Dermis blood vessel endothelial cell (primary cell): Measurements from ENCODE around the gene DUSP18. TPM values are rescaled to one million over a fixed set of nuclear protein-coding genes. Genes with fewer than 3 reads are reported as not detected.
"Not testable (repeated sequence)": the region's sequence is repeated elsewhere in the genome, so short reads cannot be mapped to it uniquely, and the experiment has no call there.

Source experiments
- DNase-seq: peaks from one replicate; pipeline ENCODE4 v3.0.0; 2010
- total RNA-seq: library from RNA; depleted of rRNA; stranded (reverse); fragments of >200 nt; gene quantifications from 2 replicates; pipeline ENCODE4 v1.2.3, GENCODE V29; 2014

DUSP18 gene
- 14.0 and 15.4 TPM in 2 replicates for total RNA-seq

DNA sequence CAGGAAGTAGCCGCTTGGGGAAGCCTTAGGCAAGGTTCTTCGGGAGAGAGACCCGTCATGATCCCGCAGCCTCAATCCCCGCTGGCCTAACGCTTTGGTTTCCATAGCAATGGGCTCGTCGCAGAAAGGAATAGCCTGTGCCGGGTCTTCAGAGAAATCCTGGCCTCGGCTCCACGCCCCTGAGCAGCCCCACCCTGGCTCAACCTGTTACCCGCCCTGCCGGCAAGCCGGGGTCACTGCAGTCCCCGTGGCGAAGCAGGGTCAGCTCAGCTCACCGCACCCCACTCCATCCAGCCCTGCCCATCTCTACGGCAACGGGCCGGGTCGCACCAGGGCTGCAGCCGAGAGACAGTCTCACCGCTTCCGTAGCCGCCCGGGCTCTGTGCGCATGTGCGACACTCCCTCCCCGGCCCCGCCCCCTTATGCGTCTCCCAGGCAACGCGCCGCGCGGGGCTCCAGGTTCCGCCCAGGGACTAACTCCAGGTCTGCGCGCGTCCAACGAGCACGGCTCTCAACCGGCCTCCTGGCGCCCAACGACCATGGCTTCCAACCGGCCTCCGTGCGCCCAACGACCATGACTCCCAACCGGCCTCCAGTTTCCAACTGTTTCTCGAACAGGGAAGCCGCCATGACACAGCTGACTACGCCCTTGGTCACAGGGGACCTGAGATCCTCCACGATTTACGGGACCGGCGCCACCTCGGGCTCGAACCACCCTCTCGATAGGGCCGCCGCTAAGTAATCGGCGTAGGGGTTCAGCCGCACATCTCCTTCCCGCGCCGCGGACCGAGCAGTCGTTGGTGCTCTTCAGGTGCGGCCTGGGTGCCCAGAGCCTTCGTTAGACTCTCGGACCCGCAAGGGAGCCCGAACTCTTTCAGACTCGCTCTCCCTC lies at the start of gene DUSP18:
DUSP18 (minus strand) TSS at position 382 of the 892 bp plus-strand sequence. CDS start 3,872 bp downstream, outside the sequence.
- peak; percentile 93 for DNase-seq

DNA sequence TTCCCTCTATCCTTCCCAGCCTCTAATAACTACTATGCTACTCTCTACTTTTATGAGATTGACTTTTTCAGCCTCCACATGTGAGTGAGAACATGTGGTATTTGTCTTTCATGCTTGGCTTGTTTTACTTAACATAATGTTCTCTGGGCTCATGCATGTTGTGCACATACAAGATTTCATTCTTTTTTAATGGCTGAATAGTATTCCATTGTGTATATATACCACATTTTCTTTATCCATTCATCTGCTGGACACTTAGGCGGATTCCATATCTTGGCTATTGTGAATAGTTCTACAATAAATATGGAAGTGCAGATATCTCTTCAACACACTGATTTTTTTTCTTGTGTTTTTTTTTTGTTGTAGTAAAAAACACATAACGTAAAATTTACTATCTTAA lies 46.4 kb upstream of the DUSP18 start:
- no peak for DNase-seq

DNA sequence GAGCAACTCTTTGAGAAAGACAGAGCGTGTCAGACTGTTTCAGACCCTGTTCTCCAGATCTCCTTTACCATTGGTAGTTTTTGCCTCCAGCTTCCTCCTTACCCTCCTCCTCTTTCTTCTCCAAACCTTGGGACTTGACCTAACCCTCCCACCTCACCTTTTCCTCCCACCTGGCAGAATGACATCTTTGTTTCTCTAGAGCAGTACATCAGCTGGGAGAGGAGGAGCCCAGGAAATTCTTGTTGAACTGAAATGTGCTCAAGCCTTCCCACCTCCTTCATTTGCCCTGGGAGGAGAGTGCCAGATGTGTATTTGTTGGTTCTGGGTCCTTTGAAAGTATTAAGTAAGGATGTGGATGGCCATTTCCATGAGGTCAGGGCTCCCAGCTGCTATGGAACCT lies 44.4 kb upstream of the DUSP18 start:
- no peak for DNase-seq

DNA sequence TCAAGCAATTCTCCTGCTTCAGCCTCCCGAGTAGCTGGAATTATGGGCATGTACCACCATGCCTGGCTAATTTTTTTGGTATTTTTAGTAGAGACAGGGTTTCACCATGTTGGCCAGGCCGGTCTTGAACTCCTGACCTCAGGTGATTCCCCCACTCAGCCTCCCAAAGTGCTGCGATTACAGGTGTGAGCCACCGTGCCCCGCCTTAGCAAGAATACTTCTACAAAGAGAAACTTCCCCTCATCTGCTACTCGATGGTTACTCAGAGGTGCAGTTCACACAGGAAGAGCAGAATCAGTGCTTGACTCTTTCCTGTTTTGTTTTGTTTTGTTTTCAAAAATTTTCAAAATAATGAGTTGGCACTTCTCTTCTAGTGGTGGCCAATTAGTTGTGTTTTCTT lies 42.3 kb upstream of the DUSP18 start:
- peak; percentile 54 for DNase-seq

DNA sequence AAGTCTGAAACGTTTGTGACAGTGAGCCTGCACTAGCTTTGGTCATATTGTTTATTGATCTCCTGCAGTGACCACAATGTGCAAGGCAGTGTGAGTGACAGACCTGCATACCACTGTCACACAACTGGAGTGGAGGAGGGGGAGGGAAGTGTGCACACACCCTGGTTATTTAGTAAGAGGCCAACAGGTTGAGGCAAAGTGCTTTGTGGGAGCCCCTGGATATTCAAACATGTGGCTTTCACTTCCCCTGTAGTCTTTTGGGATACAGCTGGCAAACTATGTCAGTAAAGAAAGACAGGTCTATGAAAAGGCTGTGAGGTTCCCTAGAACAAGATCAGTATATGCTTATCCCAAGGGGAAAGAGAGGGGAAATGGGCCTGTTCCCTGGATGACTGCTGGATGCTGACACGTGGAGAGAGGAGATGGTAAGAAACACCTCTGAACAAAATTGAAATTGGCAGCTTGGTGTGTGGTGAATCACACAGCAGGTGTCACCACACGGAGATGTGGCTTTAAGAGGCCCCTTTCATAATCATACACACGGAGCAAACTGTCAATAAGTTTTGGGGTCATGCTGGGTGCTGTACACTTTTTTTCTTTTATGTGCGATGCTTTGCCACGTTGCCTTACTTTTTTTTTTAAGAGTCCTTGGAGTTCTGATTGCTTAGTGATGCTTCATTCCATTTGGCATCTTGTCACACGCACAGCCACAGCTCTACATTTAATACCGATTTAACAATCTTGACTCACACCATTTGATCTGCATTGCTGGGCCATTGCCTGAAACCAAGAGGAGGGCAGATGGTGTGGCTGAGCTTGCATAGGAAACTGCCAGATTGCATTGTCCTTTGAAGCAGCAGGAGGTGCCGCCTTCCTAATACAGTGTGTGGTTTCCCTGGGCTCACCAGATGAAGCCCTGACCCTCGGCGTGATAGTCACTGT lies 38.3 kb upstream of the DUSP18 start:
- no peak for DNase-seq

DNA sequence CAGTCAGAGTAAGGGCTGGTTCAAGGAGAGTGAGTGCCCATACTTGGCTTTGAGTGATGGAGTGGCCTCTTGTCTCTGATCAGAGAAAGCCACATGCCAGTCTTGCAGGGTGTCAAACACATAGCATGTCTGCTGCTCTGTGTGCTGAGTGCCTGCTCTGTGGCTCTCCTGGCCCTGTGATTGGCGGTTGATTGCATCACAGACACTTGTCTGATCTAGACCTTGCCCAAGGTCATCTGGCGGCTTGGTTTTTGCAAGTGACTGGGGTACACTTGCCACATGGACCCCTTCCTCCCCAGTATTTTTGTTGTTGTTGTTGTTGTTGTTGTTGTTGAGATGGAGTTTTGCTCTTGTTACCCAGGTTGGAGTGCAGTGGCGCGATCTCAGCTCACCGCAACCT lies 37.3 kb upstream of the DUSP18 start:
- no peak for DNase-seq

DNA sequence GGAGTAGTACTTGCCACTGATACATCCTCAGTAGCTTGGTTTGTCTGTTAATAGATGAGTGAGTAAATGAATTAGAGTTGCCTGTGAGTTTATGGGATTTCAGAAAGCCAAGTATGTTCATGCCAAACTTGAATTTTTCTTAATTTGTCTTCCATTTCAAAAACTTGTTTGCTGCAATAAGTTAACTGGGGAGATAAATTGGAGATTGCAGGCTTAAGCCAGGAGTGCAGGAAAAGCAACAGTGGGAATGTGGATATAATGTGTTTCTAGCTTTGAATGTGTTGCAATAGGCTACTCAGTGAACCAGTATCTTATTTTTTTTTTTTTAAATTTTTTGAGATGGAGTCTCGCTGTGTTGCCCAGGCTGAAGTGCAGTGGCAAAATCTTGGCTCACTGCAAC lies 35.2 kb upstream of the DUSP18 start:
- DNase-seq: no peak

DNA sequence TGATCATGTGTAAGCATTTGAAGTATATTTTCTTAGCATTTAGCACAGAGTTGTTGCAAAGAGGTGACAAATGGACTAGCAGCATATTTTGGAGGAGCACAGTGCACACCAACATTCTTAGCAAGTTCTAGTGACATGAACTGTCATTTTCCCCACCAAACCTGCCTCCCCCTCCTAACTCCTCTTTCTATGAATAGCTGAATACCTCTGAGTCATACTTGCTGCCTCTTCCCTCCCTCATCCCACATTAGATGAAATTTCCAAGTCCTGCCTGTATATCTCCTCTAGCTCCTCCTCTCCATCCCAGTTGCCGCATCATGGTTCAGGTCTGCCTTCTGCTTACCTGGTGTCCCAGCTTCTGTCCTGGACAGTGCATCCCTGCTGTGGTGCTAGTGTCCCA lies 34.2 kb upstream of the DUSP18 start:
- DNase-seq: no peak

DNA sequence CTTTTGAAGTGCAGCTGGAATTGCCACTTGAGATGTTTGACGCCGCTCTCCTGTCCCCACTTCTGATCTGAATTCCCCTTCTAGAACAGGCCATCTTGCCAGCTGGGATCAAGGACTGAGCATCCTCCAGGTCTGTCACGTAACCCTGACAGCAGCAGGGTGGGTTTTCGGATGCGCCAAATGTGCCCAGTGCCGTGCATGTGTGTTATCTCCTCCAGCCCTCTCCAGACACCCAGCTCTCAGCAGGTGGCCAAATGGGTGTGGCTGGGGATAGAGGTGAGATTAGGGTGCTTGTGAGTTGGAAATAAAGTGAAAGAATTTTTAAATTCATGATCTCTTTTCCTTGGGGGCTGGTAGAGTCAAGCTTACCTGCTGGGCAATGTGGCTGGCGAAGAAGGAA lies 30.3 kb upstream of the DUSP18 start:
- DNase-seq: no peak

DNA sequence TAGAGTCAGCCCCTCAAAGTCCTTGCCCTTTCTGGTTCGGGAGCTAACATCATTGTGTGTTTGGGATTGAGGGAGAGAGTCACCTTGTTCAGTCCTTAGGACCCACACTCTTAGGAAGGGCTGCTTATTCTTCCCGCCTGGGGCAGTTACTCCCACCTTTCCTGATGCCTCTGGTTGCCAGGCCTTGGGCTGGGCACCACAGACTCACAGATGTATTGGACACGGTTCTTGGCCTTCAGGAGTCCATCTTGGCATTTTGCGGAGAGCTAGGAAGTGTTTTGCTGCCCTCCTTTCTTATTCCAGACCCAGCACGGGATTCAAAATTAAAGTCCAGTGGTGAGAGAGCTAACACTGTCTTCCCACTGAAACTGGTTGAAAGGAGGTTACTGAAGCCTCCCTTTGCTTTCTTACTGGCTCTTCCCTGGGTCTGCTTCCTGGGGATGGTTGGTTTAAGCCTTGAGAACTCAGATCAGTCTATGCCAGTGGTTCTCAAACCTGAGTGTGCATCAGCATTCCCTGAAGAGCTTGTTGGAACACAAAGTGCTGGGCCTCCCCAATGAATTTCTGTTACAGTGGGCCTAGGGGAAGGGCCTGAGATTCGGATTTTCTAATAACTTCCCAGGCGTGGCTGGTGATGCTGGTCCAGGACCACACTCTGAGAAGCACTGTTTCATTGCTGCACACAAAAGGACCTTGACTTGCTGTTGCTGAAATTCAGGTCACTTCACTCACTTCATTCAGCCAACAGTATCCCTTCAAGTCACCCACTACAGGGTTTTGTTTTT lies 28.4 kb upstream of the DUSP18 start:
- DNase-seq: no peak

DNA sequence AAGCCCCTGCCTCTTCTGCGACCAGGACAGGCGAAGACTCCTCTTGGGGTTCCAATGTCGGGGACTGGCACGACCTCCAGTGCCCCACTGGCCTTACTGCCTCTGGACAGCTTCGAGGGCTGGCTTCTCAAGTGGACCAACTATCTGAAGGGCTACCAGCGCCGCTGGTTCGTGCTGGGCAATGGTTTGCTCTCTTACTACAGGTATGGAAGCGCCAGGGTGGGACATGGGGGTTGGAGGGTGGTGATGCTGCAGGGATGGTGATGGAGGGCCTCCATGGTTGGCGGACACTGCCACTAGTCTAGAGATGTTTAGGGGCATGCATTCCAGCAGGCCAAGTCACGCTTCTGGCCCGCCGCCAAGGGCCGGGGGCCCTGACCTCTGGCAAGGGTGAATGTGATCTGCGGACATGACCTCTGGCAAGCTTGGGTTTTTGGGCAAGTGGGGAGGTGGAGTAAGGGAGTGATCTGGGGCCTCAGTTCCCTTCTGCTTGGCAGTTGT lies 27.7 kb upstream of the DUSP18 start:
- DNase-seq: no peak

DNA sequence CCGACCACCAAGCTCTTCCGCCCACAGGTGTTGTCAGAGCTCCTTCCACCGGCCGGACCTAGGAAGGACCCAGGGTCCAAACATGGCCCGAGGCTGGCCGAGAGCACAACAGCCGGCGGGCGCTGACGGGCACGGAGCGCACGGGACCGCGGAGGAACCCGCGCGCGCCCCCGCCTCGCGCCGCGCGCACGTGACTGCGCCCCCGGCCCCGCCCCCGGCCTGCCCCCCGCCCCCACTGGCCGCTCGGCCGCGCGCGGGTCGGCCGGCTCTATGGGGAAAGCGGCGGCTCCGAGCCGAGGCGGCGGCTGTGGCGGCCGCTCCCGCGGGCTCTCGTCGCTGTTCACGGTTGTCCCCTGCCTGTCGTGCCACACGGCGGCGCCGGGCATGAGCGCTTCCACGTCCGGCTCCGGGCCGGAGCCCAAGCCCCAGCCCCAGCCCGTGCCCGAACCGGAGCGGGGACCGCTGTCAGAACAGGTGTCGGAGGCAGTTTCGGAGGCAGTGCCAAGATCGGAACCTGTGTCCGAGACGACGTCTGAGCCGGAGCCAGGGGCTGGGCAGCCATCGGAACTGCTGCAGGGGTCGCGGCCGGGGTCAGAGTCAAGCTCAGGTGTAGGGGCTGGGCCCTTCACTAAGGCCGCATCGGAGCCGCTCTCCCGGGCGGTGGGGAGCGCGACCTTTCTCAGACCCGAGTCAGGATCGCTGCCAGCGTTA lies 27.1 kb upstream of the DUSP18 start, which contains the start of gene OSBP2:
OSBP2 (plus strand) TSS at position 235 of the 711 bp plus-strand sequence; CDS start at position 271, 36 bp downstream.
- DNase-seq: peak; percentile 55

DNA sequence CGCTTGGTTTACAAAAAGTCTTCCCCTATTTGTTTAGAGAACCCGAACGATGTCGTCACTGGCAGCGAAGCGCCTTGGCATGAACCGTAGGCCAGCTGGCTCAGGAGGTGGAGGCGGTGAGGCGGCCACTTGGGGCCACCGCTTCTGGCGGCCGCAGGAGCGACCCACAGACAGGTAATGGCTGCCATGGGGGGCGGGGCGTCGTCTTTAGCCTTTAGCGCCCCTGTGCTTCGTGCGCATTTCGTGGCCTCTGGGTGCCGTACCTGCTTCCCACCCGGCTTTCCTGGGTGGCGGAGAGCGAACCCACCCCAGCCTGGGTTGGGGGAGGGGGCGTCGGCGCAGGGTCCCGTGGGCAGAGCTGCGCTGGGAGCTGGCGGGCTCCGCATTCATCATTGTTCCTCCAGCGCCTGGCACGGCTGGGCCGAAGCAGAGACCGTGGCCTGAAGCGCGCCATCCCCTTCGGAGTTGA lies 26.5 kb upstream of the DUSP18 start:
- DNase-seq: peak; percentile 60

DNA sequence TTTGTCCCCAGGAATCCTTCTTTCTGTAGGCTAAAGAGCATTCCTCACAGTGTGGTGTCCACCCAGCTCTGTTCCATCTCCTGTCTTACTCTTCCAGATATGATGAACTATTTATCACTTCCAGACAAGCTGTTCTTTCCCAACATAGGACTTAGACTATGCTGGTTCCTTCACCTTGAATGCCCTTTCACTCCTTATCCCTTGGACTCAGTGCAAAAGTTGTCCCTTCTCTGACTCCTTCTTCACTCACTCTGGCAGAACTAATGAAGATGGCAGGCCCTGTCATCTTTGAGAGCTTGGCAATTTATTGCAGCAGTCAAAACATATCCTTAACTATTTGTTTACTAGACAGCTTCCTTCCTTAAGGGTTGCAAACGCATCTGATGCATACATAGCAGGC lies 23.5 kb upstream of the DUSP18 start:
- DNase-seq: no peak

DNA sequence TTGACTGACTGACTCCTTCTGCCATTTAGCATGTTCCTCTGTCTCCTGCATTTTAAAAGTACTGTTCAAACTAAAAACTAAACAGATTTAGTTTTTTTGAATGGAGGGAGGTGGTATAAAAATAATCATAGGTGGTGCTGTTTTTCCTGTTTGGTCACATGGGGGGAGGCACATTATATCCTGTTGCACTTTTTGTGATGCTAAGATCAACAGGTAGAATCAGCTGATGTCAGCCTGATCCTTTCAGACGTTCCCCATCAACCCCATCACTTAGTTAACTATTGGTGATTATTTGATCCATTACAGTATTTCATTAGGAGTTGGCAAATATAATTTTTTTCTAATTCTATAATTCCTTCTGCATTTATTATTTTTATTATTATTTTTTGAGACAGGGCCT lies 21.9 kb upstream of the DUSP18 start:
- DNase-seq: no peak

DNA sequence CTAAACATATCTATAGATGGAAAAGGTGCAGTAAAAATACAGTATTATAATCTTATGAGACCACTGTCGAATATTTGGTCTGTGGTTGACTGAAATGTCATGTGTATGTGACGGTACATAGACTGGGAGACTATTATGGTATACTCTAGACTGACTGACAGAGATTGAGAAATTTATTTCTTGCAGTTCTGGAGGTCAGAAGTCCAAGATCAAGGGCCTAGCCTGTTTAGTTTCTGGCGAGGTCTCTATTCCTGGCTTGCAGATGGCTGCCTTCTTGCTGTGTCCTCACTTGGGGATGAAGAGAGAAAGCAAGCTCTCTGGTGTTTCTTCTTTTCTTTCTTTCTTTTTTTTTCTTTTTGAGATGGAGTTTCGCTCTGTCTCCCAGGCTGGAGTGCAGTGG lies 19.7 kb upstream of the DUSP18 start:
- DNase-seq: no peak

DNA sequence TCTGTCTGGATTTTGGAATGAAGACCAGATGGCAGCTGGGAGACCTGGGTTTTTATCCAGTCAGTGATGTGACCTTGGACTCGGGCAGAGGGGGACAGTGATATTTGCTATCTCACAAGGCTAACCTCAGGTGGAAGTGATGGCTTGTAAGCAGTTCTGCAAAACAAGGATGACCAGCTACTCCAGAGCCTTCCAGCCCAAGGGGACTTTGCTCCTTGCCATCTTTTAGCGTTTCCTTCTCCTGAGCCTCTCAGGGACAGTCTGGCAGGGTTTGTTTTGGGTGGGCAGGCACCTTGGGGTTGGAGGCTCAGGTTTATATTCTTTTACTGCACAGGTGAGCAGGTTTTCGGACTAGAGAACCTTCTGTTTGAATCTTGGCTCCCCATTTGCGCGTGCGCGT lies 17.5 kb upstream of the DUSP18 start:
- no peak for DNase-seq

DNA sequence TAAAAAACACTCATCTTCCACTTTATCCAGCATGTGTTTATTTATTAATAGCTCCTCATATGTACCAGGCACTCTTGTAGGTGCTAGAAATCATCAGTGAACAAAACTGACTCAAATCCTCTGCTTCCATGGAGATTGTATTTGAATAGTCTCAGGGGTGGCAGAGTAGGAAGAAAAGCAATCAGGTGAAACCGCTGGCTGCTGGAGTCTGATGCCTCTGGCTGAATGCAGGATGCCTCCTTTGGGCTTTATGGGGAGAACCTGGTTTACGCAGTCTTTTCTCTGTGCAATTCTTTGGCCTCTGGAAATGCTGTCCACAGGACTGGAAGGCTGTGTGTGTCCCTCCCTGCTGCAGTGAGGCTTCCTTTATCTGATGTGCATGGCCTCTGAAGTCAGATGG lies 14.2 kb upstream of the DUSP18 start:
- DNase-seq: no peak

DNA sequence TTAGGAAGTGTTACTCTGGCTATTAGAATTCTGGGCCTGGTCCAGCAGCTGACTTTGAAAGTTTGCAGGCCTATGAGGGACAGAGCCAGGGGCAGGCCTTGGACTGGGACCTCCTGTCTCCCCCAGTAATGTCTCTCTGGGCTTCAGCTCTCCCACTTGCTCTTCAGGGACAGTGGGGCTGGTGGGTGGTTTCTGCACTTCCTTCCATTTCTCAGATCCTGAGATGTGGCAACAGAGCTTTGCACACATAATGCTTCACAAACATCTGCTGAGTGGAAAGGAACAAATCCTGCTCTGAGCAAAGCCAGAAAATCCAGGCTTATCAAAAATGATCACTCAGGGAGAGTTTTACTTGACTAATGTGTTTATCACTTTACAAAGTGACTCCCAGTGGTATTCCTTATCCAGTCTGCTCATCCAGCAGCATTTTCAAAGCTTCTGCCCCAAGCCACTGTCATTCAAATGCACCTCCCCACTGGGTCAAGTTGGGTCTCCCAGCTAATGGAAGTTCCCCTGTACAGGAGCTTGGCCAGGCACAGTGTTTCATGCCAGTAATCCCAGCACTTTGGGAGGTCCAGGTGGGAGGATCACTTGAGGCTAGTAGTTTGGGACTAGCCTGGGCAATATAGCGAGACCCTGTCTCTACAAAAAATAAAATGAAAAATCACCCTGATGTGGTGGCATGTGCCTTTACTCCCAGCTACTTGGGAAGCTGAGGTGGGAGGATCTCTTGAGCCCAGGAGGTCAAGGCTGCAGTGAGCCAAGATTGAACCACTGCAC lies 13.5 kb upstream of the DUSP18 start:
- no peak for DNase-seq

DNA sequence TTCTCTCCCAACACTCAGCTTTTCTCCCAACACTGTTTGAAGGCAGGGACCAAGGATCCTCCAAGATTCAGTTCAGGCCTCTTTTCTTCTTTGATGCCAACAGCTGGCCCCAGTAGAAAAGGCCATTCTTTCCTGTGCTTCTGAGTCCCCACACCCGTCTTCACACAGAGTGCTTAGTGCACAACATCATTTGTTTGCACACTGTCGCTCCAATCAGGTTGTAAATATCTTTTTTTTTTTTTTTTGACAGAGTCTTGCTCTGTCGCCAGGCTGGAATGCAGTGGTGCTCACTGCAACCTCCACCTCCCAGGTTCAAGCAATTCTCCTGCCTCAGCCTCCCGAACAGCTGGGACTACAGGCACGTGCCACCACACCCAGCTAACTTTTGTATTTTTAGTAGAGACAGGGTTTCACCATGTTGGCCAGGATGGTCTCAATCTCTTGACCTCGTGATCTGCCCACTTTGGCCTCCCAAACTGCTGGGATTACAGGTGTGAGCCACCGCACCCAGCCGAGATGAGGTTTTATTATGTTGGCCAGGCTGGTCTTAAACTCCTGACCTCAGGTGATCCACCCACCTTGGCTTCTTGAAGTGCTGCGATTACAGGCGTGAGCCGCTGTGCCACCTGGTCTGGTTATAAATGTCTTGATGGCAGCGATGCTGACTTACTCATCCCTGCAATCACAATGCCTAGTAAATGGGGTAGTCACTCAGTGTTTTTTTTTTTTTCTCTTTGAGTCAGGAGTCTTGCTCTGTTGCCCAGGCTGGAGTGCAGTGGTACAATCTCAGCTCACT lies 12.4 kb upstream of the DUSP18 start:
- not testable (repeated sequence) for DNase-seq
